Right lobe of liver (tissue), 6 donors: ENCODE results near the gene TENM3. TPM values are rescaled to one million over a fixed set of nuclear protein-coding genes. Genes with fewer than 3 reads are reported as not detected.

Source experiments
- ATAC-seq, 4 donors: fragments of 200-7000 bp; cut with Tn5 transposase; one replicate each; pipeline ENCODE4 v1.9.1; 2020; ENCODE audit warnings: mild to moderate bottlenecking in 4 of 4, moderate library complexity in 4 of 4
- DNase-seq, 3 donors: peaks; one replicate each; pipeline ENCODE4 v3.0.0-alpha.2; 2020
- H3K27ac ChIP-seq, 3 donors: fragments of 200-600 bp; one replicate each; pipeline ENCODE4 v1.8.0; 2022
- H3K27me3 ChIP-seq, 2 donors: fragments of 200-600 bp; one replicate each; pipeline ENCODE4 v1.8.0; 2022
- H3K36me3 ChIP-seq, 4 donors: fragments of 200-600 bp; sonication (generic) in 1 of 4; one replicate each; pipeline versions ENCODE4 v1.5.1 to v1.8.0; 2017 to 2022; ENCODE audit warnings: control low read depth in 1 of 4
- H3K4me1 ChIP-seq, 4 donors: fragments of 200-600 bp; sonication (generic) in 1 of 4; one replicate each; pipeline versions ENCODE4 v1.5.1 to v1.8.0; 2017 to 2022; ENCODE audit warnings: control low read depth in 1 of 4
- H3K4me3 ChIP-seq, 3 donors: fragments of 200-600 bp; one replicate each; pipeline ENCODE4 v1.8.0; 2022
- H3K9me3 ChIP-seq, 4 donors: fragments of 200-600 bp; sonication (generic) in 1 of 4; one replicate each; pipeline versions ENCODE4 v1.5.1 to v1.8.0; 2017 to 2022; ENCODE audit warnings: control low read depth in 1 of 4
- CTCF ChIP-seq, 4 donors: fragments of 200-600 bp in 3 of 4; fragments of 450-650 bp in 1 of 4; IDR thresholded peaks; one replicate each; pipeline versions ENCODE4 v1.5.1 to v1.8.0; 2016 to 2022; ENCODE audit warnings: antibody characterized with exemption in 4 of 4, mild to moderate bottlenecking in 2 of 4
- POLR2A ChIP-seq: fragments of 450-650 bp; IDR thresholded peaks from one replicate; pipeline ENCODE4 v1.6.1; 2017; ENCODE audit warnings: antibody characterized with exemption, mild to moderate bottlenecking
- WGBS: methylation state at CpG from one replicate; pipeline ENCODE4 v1.1.6; 2018; ENCODE audit warnings: low coverage, low lambda C conversion rate; ENCODE audit not compliant: insufficient coverage; ENCODE audit errors: missing lambda C conversion rate; 5-methylcytosine and 5-hydroxymethylcytosine counted together
- intact Hi-C, 2 donors: fragments of 100-400 bp; cut with DNase I; formaldehyde crosslinking; loops; one replicate each; pipeline versions ENCODE4 v1.11.2 to v1.14.1; 2022
- total RNA-seq, 6 experiments: library from RNA; depleted of rRNA in 2 of 6; stranded (reverse); fragments of >200 nt in 2 of 6; fragmentation: NEBNext Ultra II Directional in 3 of 6; extraction: Animal tissue kit (Norgen Biotek cat#: 25700) in 3 of 6; gene quantifications; one replicate each; pipeline versions ENCODE4 v1.1.0 to v1.2.4, GENCODE V29; 2016 to 2023
- donor health status: DM: no; HTN: yes; CAD: no.
- donor health status: DM: no; HTN: no; CAD: no.
- donor health status: DM: no; HTN: no; CAD: no.
- donor health status: DM: no; HTN: yes; CAD: no.
- donor health status: DM: no; HTN: yes; CAD: no.

Gene TENM3
- total RNA-seq, 6 experiments from 2014 or later, result 0.06 to 3.0 (median 1.1) TPM

- TF ChIP-seq POLR2A (no peak), CTCF (IDR thresholded peaks at IDR 0.05) (no peak)
- no peaks in the 10 kb centered on the region for H3K27me3 ChIP-seq
- H3K4me1 ChIP-seq, result peaks cover 0 to 30% (median 12%) of the 10 kb centered on the region in 4 donors
- 70% methylated on average over 3 of the region's 3 CpGs for WGBS
- ATAC-seq (no peak), DNase-seq (no peak)
- no peaks in the 10 kb centered on the region for H3K36me3 ChIP-seq
- H3K4me3 ChIP-seq, result no peak overlapping the region
- no peak overlapping the region for H3K27ac ChIP-seq
- intact Hi-C loops, result no loop called here
- no peaks in the 10 kb centered on the region for H3K9me3 ChIP-seq
These were observed 106.8 kb downstream of the TENM3 start for GRCh38 chr4:182350041-182350440.

GRCh38 chr4:182351485-182351884 is 108.3 kb downstream of the TENM3 start:
- no peak for DNase-seq
- no peak overlapping the region for H3K4me3 ChIP-seq
- ATAC-seq, result no peak
- H3K27me3 ChIP-seq, result no peaks in the 10 kb centered on the region
- no peak overlapping the region for H3K27ac ChIP-seq
- no peak for TF ChIP-seq CTCF (IDR thresholded peaks at IDR 0.05)
- no peak for TF ChIP-seq POLR2A
- intact Hi-C loops, result no loop called here
- H3K9me3 ChIP-seq, result no peaks in the 10 kb centered on the region
- 93% methylated on average over 3 of the region's 12 CpGs for WGBS
- H3K4me1 ChIP-seq, result peaks cover 0 to 26% (median 9%) of the 10 kb centered on the region in 4 donors
- no peaks in the 10 kb centered on the region for H3K36me3 ChIP-seq

GRCh38 chr4:182354106-182354505 is 110.9 kb downstream of the TENM3 start:
- intact Hi-C loops, result no loop called here
- no peak overlapping the region for H3K27ac ChIP-seq
- DNase-seq (no peak), ATAC-seq (no peak)
- no peaks in the 10 kb centered on the region for H3K27me3 ChIP-seq
- H3K4me3 ChIP-seq, result no peak overlapping the region
- peaks cover 0 to 7% (median 3%) of the 10 kb centered on the region in 4 donors for H3K4me1 ChIP-seq
- no peaks in the 10 kb centered on the region for H3K9me3 ChIP-seq
- H3K36me3 ChIP-seq, result no peaks in the 10 kb centered on the region
- WGBS, result 64% methylated on average over 3 of the region's 3 CpGs
- TF ChIP-seq CTCF (IDR thresholded peaks at IDR 0.05) (no peak), POLR2A (no peak)

- Histone ChIP-seq H3K27ac (no peak overlapping the region), H3K27me3 (no peaks in the 10 kb centered on the region), H3K4me1 (no peaks in the 10 kb centered on the region), H3K9me3 (no peaks in the 10 kb centered on the region), H3K4me3 (no peak overlapping the region), H3K36me3 (no peaks in the 10 kb centered on the region)
- intact Hi-C loops, result no loop called here
- ATAC-seq (no peak), DNase-seq (no peak)
- WGBS, result 32% methylated on average over 7 of the region's 7 CpGs
- TF ChIP-seq POLR2A, result no peak
- no peak for TF ChIP-seq CTCF (IDR thresholded peaks at IDR 0.05)
These were observed 111.7 kb downstream of the TENM3 start for GRCh38 chr4:182354867-182355266.

GRCh38 chr4:182367153-182367552 is 124.0 kb downstream of the TENM3 start:
- ATAC-seq (no peak), DNase-seq (no peak)
- Histone ChIP-seq H3K4me3 (no peak overlapping the region), H3K4me1 (no peaks in the 10 kb centered on the region), H3K9me3 (no peaks in the 10 kb centered on the region), H3K36me3 (no peaks in the 10 kb centered on the region), H3K27me3 (no peaks in the 10 kb centered on the region), H3K27ac (no peak overlapping the region)
- intact Hi-C loops, result no loop called here
- no peak for TF ChIP-seq POLR2A
- no peak for TF ChIP-seq CTCF (IDR thresholded peaks at IDR 0.05)
- WGBS, result 76% methylated on average over 13 of the region's 13 CpGs
